GM19238 (cell line): ENCODE measurements around the gene ZSWIM6.
A peak's percentile ranks its signal among the peaks of the same experiment; 100 is the strongest.

Experiments used
- DNase-seq: peaks from one replicate; pipeline ENCODE4 v3.0.0; 2011; ENCODE audit warnings: low spot score; ENCODE audit not compliant: insufficient read length

Gene ZSWIM6

GRCh38 chr5:61307191-61307590 is 24.9 kb upstream of the ZSWIM6 start:
- DNase-seq: no peak

- no peak for DNase-seq
Measured at GRCh38 chr5:61307611-61308010, 24.4 kb upstream of the ZSWIM6 start.

GRCh38 chr5:61308712-61309111 is 23.3 kb upstream of the ZSWIM6 start:
- no peak for DNase-seq

- DNase-seq: no peak
Measured at GRCh38 chr5:61309115-61309514, 22.9 kb upstream of the ZSWIM6 start.

- no peak for DNase-seq
Measured at GRCh38 chr5:61311056-61311610, 20.9 kb upstream of the ZSWIM6 start.

GRCh38 chr5:61311836-61312808 is 19.9 kb upstream of the ZSWIM6 start:
- DNase-seq: no peak

- no peak for DNase-seq
Measured at GRCh38 chr5:61313960-61314681, 17.9 kb upstream of the ZSWIM6 start.

GRCh38 chr5:61318376-61318775 is 13.7 kb upstream of the ZSWIM6 start:
- DNase-seq: no peak

GRCh38 chr5:61319388-61320146 is 12.5 kb upstream of the ZSWIM6 start:
- DNase-seq: peak; percentile 58

GRCh38 chr5:61320860-61321259 is 11.2 kb upstream of the ZSWIM6 start:
- DNase-seq: no peak

GRCh38 chr5:61321669-61322068 is 10.4 kb upstream of the ZSWIM6 start:
- no peak for DNase-seq

GRCh38 chr5:61322738-61323725 is 9.0 kb upstream of the ZSWIM6 start:
- no peak for DNase-seq

GRCh38 chr5:61327760-61328753 is 4.0 kb upstream of the ZSWIM6 start:
- DNase-seq: no peak

GRCh38 chr5:61328791-61329549 is 3.1 kb upstream of the ZSWIM6 start:
- no peak for DNase-seq

- no peak for DNase-seq
Measured at GRCh38 chr5:61329550-61330128, 2.4 kb upstream of the ZSWIM6 start.

- DNase-seq: no peak
Measured at GRCh38 chr5:61330341-61330844, 1.7 kb upstream of the ZSWIM6 start.

- DNase-seq: peak; percentile 37
Measured at GRCh38 chr5:61330845-61331406, 1.1 kb upstream of the ZSWIM6 start.
